Adrenal gland (tissue), 12 donors: ENCODE data around the gene HJURP. TPM values are rescaled to one million over a fixed set of nuclear protein-coding genes. Genes with fewer than 3 reads are reported as not detected.
A peak's percentile ranks its signal among the peaks of the same experiment; 100 is the strongest.

ENCODE experiments used
- DNase-seq, 7 donors: peaks; one replicate each; pipeline ENCODE4 v3.0.0-alpha.2; 2019 to 2020
- H3K27ac ChIP-seq, 5 donors: fragments of 200-600 bp; sonication (generic) in 4 of 5; 1 replicate in 3 of 5; 2 replicates in 2 of 5; pipeline versions ENCODE4 v1.5.1 to v1.8.0; 2016 to 2020; ENCODE audit warnings: mild to moderate bottlenecking in 1 of 5
- H3K27me3 ChIP-seq: fragments of 200-600 bp; 2 replicates; pipeline ENCODE4 v1.8.0; 2021
- H3K36me3 ChIP-seq, 2 donors: fragments of 200-600 bp; replicated peaks in 1 of 2; 1 replicate in 1 of 2; 2 replicates in 1 of 2; pipeline versions ENCODE4 v1.5.1 to v1.8.0; 2018 to 2022
- H3K4me1 ChIP-seq, 2 donors: fragments of 200-600 bp; replicated peaks in 1 of 2; 1 replicate in 1 of 2; 2 replicates in 1 of 2; pipeline versions ENCODE4 v1.5.1 to v1.8.0; 2018 to 2021
- H3K4me3 ChIP-seq, 4 donors: fragments of 200-600 bp; sonication (generic) in 3 of 4; one replicate each; pipeline ENCODE4 v1.5.1; 2016 to 2018
- H3K9me3 ChIP-seq, 3 donors: fragments of 200-600 bp; sonication (generic) in 1 of 3; replicated peaks in 1 of 3; 1 replicate in 2 of 3; 2 replicates in 1 of 3; pipeline versions ENCODE4 v1.5.1 to v1.8.0; 2016 to 2021
- CTCF ChIP-seq, 6 experiments: fragments of 450-650 bp in 4 of 6; fragments of 200-600 bp in 2 of 6; sonication (generic) in 1 of 6; IDR thresholded peaks; 1 replicate in 5 of 6; 2 replicates in 1 of 6; pipeline versions ENCODE4 v1.5.1 to v1.8.0; 2016 to 2021; ENCODE audit warnings: antibody characterized with exemption in 6 of 6, mild to moderate bottlenecking in 2 of 6, moderate library complexity in 1 of 6
- POLR2A ChIP-seq, 2 donors: fragments of 450-650 bp; IDR thresholded peaks; one replicate each; pipeline ENCODE4 v1.6.1; 2017; ENCODE audit warnings: antibody characterized with exemption in 2 of 2, mild to moderate bottlenecking in 2 of 2, moderate library complexity in 1 of 2
- WGBS, 4 donors: extraction: QIAGEN DNeasy Blood & Tissue Kit in 2 of 4; methylation state at CpG; one replicate each; pipeline versions ENCODE4 v1.1.5 to v1.1.7; 2013 to 2017; 5-methylcytosine and 5-hydroxymethylcytosine counted together
- intact Hi-C, 2 donors: fragments of 100-400 bp; cut with DNase I; formaldehyde crosslinking; loops; one replicate each; pipeline versions ENCODE4 v1.14.1 to v1.15.0; 2022 to 2023
- polyA plus RNA-seq, 3 donors: library from polyadenylated mRNA; stranded (reverse); fragments of 200-250 nt in 2 of 3; fragments of 350-450 nt in 1 of 3; fragmentation: Illumina TruSeq in 1 of 3; extraction: RNeasy Lipid Tissue Mini Kit (QIAGEN cat#74804) in 1 of 3; gene quantifications; one replicate each; pipeline ENCODE4 v1.2.3, GENCODE V29; 2013 to 2014
- total RNA-seq, 9 donors: library from RNA; depleted of rRNA in 4 of 9; stranded (reverse); fragments of >200 nt in 4 of 9; fragments of 120-200 nt in 1 of 9; fragmentation: NEBNext Ultra II Directional in 1 of 9; extraction: Animal tissue kit (Norgen Biotek cat#: 25700) in 1 of 9; gene quantifications; one replicate each; pipeline versions ENCODE4 v1.1.0 to v1.2.4, GENCODE V29; 2013 to 2023
- donor health status: healthy with polysubstance abuse.
- donor health status: Bipolar disorder and iron deficiency.
- donor health status: DM: yes; HTN: yes; CAD: no.
- donor health status: DM: no; HTN: no; CAD: no.
- donor health status: DM: no; HTN: no; CAD: no.
- donor health status: DM: yes; HTN: yes; CAD: no.

HJURP gene
- total and polyA plus RNA-seq, 12 donors: 0.28 to 7.5 (median 1.6) TPM

GRCh38 chr2:233803994-233804393 is 50.3 kb downstream of the HJURP start:
- Histone ChIP-seq H3K27ac (no peak overlapping the region), H3K4me1 (no peaks in the 10 kb centered on the region), H3K9me3 (no peaks in the 10 kb centered on the region), H3K36me3 (no peaks in the 10 kb centered on the region), H3K4me3 (no peak overlapping the region), H3K27me3 (peaks cover 4% of the 10 kb centered on the region)
- TF ChIP-seq CTCF (IDR thresholded peaks at IDR 0.05) (no peak), POLR2A (IDR thresholded peaks at IDR 0.05) (no peak)
- 63 to 67% (median 65%) methylated on average over 5 to 8 of the region's 8 CpGs for WGBS, 4 donors
- DNase-seq: peak in 1 of 7 donors; percentile 21
- intact Hi-C loops: no loop called here

GRCh38 chr2:233803292-233803911 is 50.9 kb downstream of the HJURP start:
- no peak for TF ChIP-seq CTCF (IDR thresholded peaks at IDR 0.05)
- TF ChIP-seq POLR2A (IDR thresholded peaks at IDR 0.05): no peak
- H3K27me3 ChIP-seq: peaks cover 4% of the 10 kb centered on the region
- no peak overlapping the region for H3K27ac ChIP-seq
- intact Hi-C loops: no loop called here
- DNase-seq: peak in 2 of 7 donors; percentile 4 to 24
- WGBS, 4 donors: 58 to 91% (median 70%) methylated on average over 1 to 2 of the region's 2 CpGs
- H3K9me3 ChIP-seq: no peaks in the 10 kb centered on the region
- no peak overlapping the region for H3K4me3 ChIP-seq
- no peaks in the 10 kb centered on the region for H3K4me1 ChIP-seq
- H3K36me3 ChIP-seq: no peaks in the 10 kb centered on the region

GRCh38 chr2:233802132-233802815 is 52.1 kb downstream of the HJURP start:
- Histone ChIP-seq H3K36me3 (no peaks in the 10 kb centered on the region), H3K4me1 (no peaks in the 10 kb centered on the region), H3K4me3 (no peak overlapping the region), H3K9me3 (no peaks in the 10 kb centered on the region), H3K27ac (no peak overlapping the region), H3K27me3 (peaks cover 4% of the 10 kb centered on the region)
- intact Hi-C loops: no loop called here
- TF ChIP-seq CTCF (IDR thresholded peaks at IDR 0.05): no peak
- TF ChIP-seq POLR2A (IDR thresholded peaks at IDR 0.05): no peak
- DNase-seq: peak in 2 of 7 donors; percentile 2 to 17
- 61 to 79% (median 70%) methylated on average over 2 to 3 of the region's 3 CpGs for WGBS, 4 donors

GRCh38 chr2:233801357-233802131 is 52.8 kb downstream of the HJURP start:
- TF ChIP-seq POLR2A (IDR thresholded peaks at IDR 0.05) (no peak), CTCF (IDR thresholded peaks at IDR 0.05) (no peak)
- intact Hi-C loops: no loop called here
- Histone ChIP-seq H3K4me1 (no peaks in the 10 kb centered on the region), H3K27me3 (peaks cover 4% of the 10 kb centered on the region), H3K27ac (no peak overlapping the region), H3K9me3 (no peaks in the 10 kb centered on the region), H3K36me3 (no peaks in the 10 kb centered on the region), H3K4me3 (no peak overlapping the region)
- WGBS, 4 donors: 76 to 87% (median 80%) methylated on average over 8 to 9 of the region's 9 CpGs
- peak in 2 of 7 donors; percentile 0 to 24 for DNase-seq
